ENCODE results near the gene RBCK1.

Gene RBCK1

GRCh38 chr20:400454-401275 is 7.4 kb upstream of the RBCK1 start:
- FAIRE-seq, result no peak

- no peak for FAIRE-seq
Observed at GRCh38 chr20:401682-402495, 6.2 kb upstream of the RBCK1 start.

- FAIRE-seq, result no peak
Observed at GRCh38 chr20:402496-402885, 5.6 kb upstream of the RBCK1 start.

- no peak for FAIRE-seq
Observed at GRCh38 chr20:402898-403581, 5.1 kb upstream of the RBCK1 start.

- FAIRE-seq, result no peak
Observed at GRCh38 chr20:403582-403957, 4.5 kb upstream of the RBCK1 start.

GRCh38 chr20:404088-404487 is 4.0 kb upstream of the RBCK1 start:
- FAIRE-seq, result no peak

GRCh38 chr20:406200-407132 is 1.6 kb upstream of the RBCK1 start:
- FAIRE-seq, result no peak

- no peak for FAIRE-seq
Observed at GRCh38 chr20:407133-407952, 756 bp upstream of the RBCK1 start.

GRCh38 chr20:408843-409696 is 971 bp downstream of the RBCK1 start:
- FAIRE-seq, result no peak

GRCh38 chr20:409697-410559 is 1.8 kb downstream of the RBCK1 start:
- no peak for FAIRE-seq

GRCh38 chr20:412081-412480 is 4.0 kb downstream of the RBCK1 start:
- FAIRE-seq, result no peak

- FAIRE-seq, result no peak
Observed at GRCh38 chr20:414161-414560, 6.1 kb downstream of the RBCK1 start.

GRCh38 chr20:415820-416322 is 7.8 kb downstream of the RBCK1 start:
- no peak for FAIRE-seq

- no peak for FAIRE-seq
Observed at GRCh38 chr20:416950-417800, 9.1 kb downstream of the RBCK1 start.

- no peak for FAIRE-seq
Observed at GRCh38 chr20:417801-418342, 9.8 kb downstream of the RBCK1 start.

GRCh38 chr20:418858-419365 is 10.8 kb downstream of the RBCK1 start:
- no peak for FAIRE-seq

- FAIRE-seq, result no peak
Observed at GRCh38 chr20:419556-420165, 11.6 kb downstream of the RBCK1 start.

Measured in G401.6 (cell line).